Keratinocyte (primary cell): Measurements from ENCODE around the gene KDM5B.

Experiments
- CTCF ChIP-seq, 3 experiments: IDR thresholded peaks in 1 of 3; conservative IDR thresholded peaks in 1 of 3; optimal IDR thresholded peaks in 1 of 3; 2 replicates in 2 of 3; 3 replicates in 1 of 3; pipeline versions ENCODE3 to v1.5.1; 2011; ENCODE audit warnings: low read length in 3 of 3, mild to moderate bottlenecking in 3 of 3, moderate library complexity in 2 of 3, control low read depth in 1 of 3, inconsistent platforms in 1 of 3; ENCODE audit not compliant: insufficient read depth in 2 of 3; ENCODE audit errors: extremely low read depth in 1 of 3
- EZH2 ChIP-seq: IDR thresholded peaks from one replicate; pipeline ENCODE4 v1.6.1; 2012; ENCODE audit warnings: inconsistent platforms, mild to moderate bottlenecking, low read length, moderate library complexity

- TF ChIP-seq CTCF (optimal IDR thresholded peaks at IDR 0.05 in 1 of 3, IDR thresholded peaks at IDR 0.05 in 1 of 3, conservative IDR thresholded peaks at IDR 0.05 in 1 of 3; ENCODE audit: extremely low read depth in 1 of 3, insufficient read depth in 2 of 3, low read length in 3 of 3) (peak; percentile 82 to 94 (median 92)), EZH2 (no peak)
Observed at GRCh38 chr1:202852163-202852904, 44.1 kb upstream of the KDM5B start.
